DOHH2 (cell line): Measurements from ENCODE around the gene TBCK.

ENCODE experiments used
- H3F3A ChIP-seq: fragments of 200-600 bp; sonication (generic), shearing (Covaris generic); 2 replicates; pipeline ENCODE4 v1.6.0; 2016; ENCODE audit warnings: antibody characterized with exemption, mild to moderate bottlenecking; ENCODE audit not compliant: control insufficient read depth, insufficient read depth
- H3K27ac ChIP-seq: fragments of 200-600 bp; sonication (generic); 2 replicates; pipeline ENCODE4 v1.5.1; 2014; ENCODE audit warnings: low read depth, mild to moderate bottlenecking, low read length, moderate library complexity
- H3K27me3 ChIP-seq: fragments of 200-600 bp; sonication (generic); 2 replicates; pipeline ENCODE4 v1.6.1; 2014; ENCODE audit warnings: mild to moderate bottlenecking, low read length, mixed read lengths; ENCODE audit not compliant: control insufficient read depth
- H3K36me3 ChIP-seq: fragments of 200-600 bp; sonication (generic); 2 replicates; pipeline ENCODE4 v1.6.1; 2014; ENCODE audit warnings: mild to moderate bottlenecking, low read length, moderate library complexity, mixed read lengths; ENCODE audit not compliant: control insufficient read depth
- H3K4me1 ChIP-seq: fragments of 200-600 bp; sonication (generic); 2 replicates; pipeline ENCODE4 v1.6.1; 2014; ENCODE audit warnings: mild to moderate bottlenecking, low read length, mixed read lengths; ENCODE audit not compliant: control insufficient read depth
- H3K4me2 ChIP-seq: fragments of 200-600 bp; sonication (generic); 2 replicates; pipeline ENCODE4 v1.6.0; 2014; ENCODE audit warnings: mild to moderate bottlenecking, low read length, moderate library complexity
- H3K4me3 ChIP-seq: fragments of 200-600 bp; sonication (generic); 2 replicates; pipeline ENCODE4 v1.5.1; 2014; ENCODE audit warnings: mild to moderate bottlenecking, low read length, mixed read lengths
- H3K79me2 ChIP-seq: fragments of 200-600 bp; sonication (generic); 2 replicates; pipeline ENCODE4 v1.6.1; 2014; ENCODE audit warnings: mild to moderate bottlenecking, low read length, mixed read lengths; ENCODE audit not compliant: control insufficient read depth
- H3K9me2 ChIP-seq: fragments of 200-600 bp; sonication (generic); replicated peaks from 2 replicates; pipeline ENCODE4 v1.6.1; 2014; ENCODE audit warnings: mild to moderate bottlenecking, low read length, mixed read lengths; ENCODE audit not compliant: control insufficient read depth
- H3K9me3 ChIP-seq: fragments of 200-600 bp; sonication (generic); 2 replicates; pipeline ENCODE4 v1.6.1; 2014; ENCODE audit warnings: antibody characterized with exemption, low read length, mixed read lengths; ENCODE audit not compliant: control insufficient read depth, insufficient read depth
- H4K20me1 ChIP-seq: fragments of 200-600 bp; sonication (generic); 2 replicates; pipeline ENCODE4 v1.6.0; 2014; ENCODE audit warnings: low read depth, mild to moderate bottlenecking, antibody characterized with exemption, low read length, moderate library complexity; ENCODE audit not compliant: control insufficient read depth, insufficient read depth
- EZH2phosphoT487 ChIP-seq: fragments of 200-600 bp; sonication (generic); IDR thresholded peaks from 2 replicates; pipeline ENCODE4 v1.6.1; 2017; ENCODE audit warnings: borderline replicate concordance, mild to moderate bottlenecking, antibody characterized with exemption, low read length, moderate library complexity, mixed read lengths
- TF ChIP-seq, protein P1 (sequence below): fragments of 200-600 bp; sonication (generic); IDR thresholded peaks from one replicate; pipeline ENCODE4 v1.5.1; 2014; ENCODE audit warnings: antibody characterized with exemption, mild to moderate bottlenecking, low read depth, low read length; ENCODE audit not compliant: poor library complexity, severe bottlenecking

Gene TBCK

DNA sequence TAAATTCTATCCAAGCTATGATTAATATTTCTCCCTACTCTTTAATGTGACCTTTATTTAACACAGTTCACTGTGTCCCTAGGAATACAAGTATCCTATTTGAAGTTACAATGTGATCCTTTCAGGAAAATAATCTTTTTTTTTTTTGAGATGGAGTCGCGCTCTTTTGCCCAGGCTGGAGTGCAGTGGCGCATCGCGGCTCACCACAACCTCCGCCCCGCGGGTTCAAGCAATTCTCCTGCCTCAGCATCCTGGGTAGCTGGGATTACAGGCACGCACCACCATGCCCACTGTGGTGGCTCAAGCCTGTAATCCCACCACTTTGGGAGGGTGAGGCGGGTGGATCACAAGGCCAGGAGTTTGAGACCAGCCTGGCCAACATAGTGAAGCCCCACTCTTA is 21.9 kb downstream of the TBCK start:
- Histone ChIP-seq H4K20me1 (no peaks in the 10 kb centered on the region), H3F3A (no peaks in the 10 kb centered on the region), H3K9me2 (no peaks in the 10 kb centered on the region)

DNA sequence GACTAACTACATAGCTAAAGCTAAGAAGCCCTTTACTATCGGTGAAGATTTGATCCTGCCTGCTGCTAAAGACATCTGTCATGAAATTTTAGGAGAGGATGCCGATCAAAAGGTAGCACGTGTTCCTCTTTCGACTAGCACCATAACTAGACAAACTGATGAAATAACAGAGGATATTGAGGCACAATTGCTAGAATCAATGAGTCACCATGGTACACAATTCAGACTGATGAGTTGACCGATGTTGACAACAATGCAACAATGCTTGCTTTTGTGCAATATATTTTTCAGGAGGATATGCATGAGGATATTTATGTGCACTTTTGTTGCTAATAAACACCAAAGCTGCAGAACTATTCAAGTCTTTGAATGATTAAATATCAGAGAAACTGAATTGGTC is 24.3 kb downstream of the TBCK start:
- Histone ChIP-seq H3K36me3 (peaks cover 28% of the 10 kb centered on the region), H3K9me3 (no peaks in the 10 kb centered on the region), H4K20me1 (no peaks in the 10 kb centered on the region), H3K79me2 (no peaks in the 10 kb centered on the region), H3K4me1 (no peaks in the 10 kb centered on the region), H3K27me3 (no peaks in the 10 kb centered on the region), H3K27ac (no peak overlapping the region), H3K4me2 (no peak overlapping the region), H3K4me3 (no peak overlapping the region), H3K9me2 (no peaks in the 10 kb centered on the region), H3F3A (no peaks in the 10 kb centered on the region)
- TF ChIP-seq, protein P1, sequence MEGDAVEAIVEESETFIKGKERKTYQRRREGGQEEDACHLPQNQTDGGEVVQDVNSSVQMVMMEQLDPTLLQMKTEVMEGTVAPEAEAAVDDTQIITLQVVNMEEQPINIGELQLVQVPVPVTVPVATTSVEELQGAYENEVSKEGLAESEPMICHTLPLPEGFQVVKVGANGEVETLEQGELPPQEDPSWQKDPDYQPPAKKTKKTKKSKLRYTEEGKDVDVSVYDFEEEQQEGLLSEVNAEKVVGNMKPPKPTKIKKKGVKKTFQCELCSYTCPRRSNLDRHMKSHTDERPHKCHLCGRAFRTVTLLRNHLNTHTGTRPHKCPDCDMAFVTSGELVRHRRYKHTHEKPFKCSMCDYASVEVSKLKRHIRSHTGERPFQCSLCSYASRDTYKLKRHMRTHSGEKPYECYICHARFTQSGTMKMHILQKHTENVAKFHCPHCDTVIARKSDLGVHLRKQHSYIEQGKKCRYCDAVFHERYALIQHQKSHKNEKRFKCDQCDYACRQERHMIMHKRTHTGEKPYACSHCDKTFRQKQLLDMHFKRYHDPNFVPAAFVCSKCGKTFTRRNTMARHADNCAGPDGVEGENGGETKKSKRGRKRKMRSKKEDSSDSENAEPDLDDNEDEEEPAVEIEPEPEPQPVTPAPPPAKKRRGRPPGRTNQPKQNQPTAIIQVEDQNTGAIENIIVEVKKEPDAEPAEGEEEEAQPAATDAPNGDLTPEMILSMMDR, result no peak
- TF ChIP-seq EZH2phosphoT487, result no peak

More for the DNA sequence above, 21.9 kb downstream of the TBCK start:
- Histone ChIP-seq H3K27ac (no peak overlapping the region), H3K79me2 (no peaks in the 10 kb centered on the region), H3K4me2 (no peak overlapping the region), H3K27me3 (no peaks in the 10 kb centered on the region), H3K4me1 (no peaks in the 10 kb centered on the region), H3K9me3 (no peaks in the 10 kb centered on the region), H3K4me3 (no peak overlapping the region), H3K36me3 (peaks cover 28% of the 10 kb centered on the region)
- TF ChIP-seq, protein P1, result no peak
- no peak for TF ChIP-seq EZH2phosphoT487

DNA sequence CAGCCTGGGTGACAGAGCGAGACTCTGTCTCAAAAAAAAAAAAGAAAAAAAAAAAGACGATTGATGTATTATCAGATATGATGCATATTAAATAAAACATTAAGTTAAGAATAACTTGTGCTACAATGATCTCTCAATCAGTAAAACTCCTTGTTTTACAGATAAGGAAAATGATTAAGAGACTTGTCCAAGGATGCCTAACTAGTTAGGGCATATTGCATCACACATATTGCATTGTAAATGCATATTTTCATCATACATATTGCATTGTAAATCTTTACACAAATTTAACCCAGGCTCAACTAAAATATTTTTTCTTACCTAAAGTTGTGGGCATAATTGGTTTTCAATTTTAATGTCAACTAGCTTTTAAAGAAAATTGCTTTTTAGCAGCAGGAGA is 26.3 kb downstream of the TBCK start:
- peaks cover 16% of the 10 kb centered on the region for H3K36me3 ChIP-seq
- H4K20me1 ChIP-seq, result no peaks in the 10 kb centered on the region
- H3K9me2 ChIP-seq, result no peaks in the 10 kb centered on the region
- H3K27ac ChIP-seq, result no peak overlapping the region
- no peaks in the 10 kb centered on the region for H3K9me3 ChIP-seq
- H3K27me3 ChIP-seq, result no peaks in the 10 kb centered on the region
- no peaks in the 10 kb centered on the region for H3K79me2 ChIP-seq
- no peaks in the 10 kb centered on the region for H3K4me1 ChIP-seq
- TF ChIP-seq EZH2phosphoT487, result no peak
- TF ChIP-seq, protein P1, result no peak
- H3K4me2 ChIP-seq, result no peak overlapping the region
- no peak overlapping the region for H3K4me3 ChIP-seq
- H3F3A ChIP-seq, result no peaks in the 10 kb centered on the region
